GM12891 (cell line): ENCODE data around the gene QRFPR.

ENCODE experiments used
- POLR2A ChIP-seq: IDR thresholded peaks from 2 replicates; pipeline ENCODE4 v1.6.1; 2011; ENCODE audit warnings: low read depth, low read length, control low read depth
- POLR2AphosphoS5 ChIP-seq: IDR thresholded peaks from 2 replicates; pipeline ENCODE4 v1.6.1; 2011; ENCODE audit warnings: low read depth, low read length, control low read depth

GRCh38 chr4:121379276-121379675, 1.5 kb downstream of the QRFPR start:
- TF ChIP-seq POLR2AphosphoS5: no peak
- TF ChIP-seq POLR2A: no peak
